Endothelial cell of umbilical vein (primary cell): ENCODE results near the gene TAS1R2. TPM values are rescaled to one million over a fixed set of nuclear protein-coding genes. Genes with fewer than 3 reads are reported as not detected.

Experiments used
- BruUV-seq: library from RNA; stranded (reverse); fragments of 400-500 nt; replicated peaks from 2 replicates; lab custom pipeline; 2021; lab: Mats Ljungman, UMichigan
- CTCF ChIA-PET: fragments of 300-600, 350-600 bp; sonication (Branson Sonifier 250); formaldehyde crosslinking; loops from one replicate; lab custom pipeline; 2021; ENCODE audit warnings: antibody characterized with exemption, inconsistent platforms; lab: Charles Lee
- POLR2A ChIA-PET: fragments of 300-600, 350-600 bp; sonication (Branson Sonifier 250); formaldehyde crosslinking; loops from one replicate; lab custom pipeline; 2021; ENCODE audit warnings: antibody characterized with exemption, inconsistent platforms; lab: Charles Lee
- DNase-seq: peaks from one replicate; pipeline ENCODE4 v3.0.0-alpha.2; 2011; ENCODE audit warnings: low read depth, low spot score
- FAIRE-seq: peaks from 2 replicates; lab custom pipeline; 2011; peaks lifted over from hg19 to GRCh38; lab: Jason Lieb, UNC
- H2AFZ ChIP-seq: 2 replicates; pipeline ENCODE4 v1.6.0; 2012; ENCODE audit warnings: low read depth, low read length, control low read depth, inconsistent platforms
- H3K27ac ChIP-seq: 2 replicates; pipeline ENCODE4 v1.5.1; 2011; ENCODE audit warnings: low read depth, mild to moderate bottlenecking, control low read depth, low read length, moderate library complexity; ENCODE audit not compliant: insufficient read depth
- H3K27me3 ChIP-seq, 2 experiments: 2 replicates each; pipeline versions ENCODE4 v1.6.0 to v1.6.1; 2011; ENCODE audit warnings: low read length in 2 of 2, mixed read lengths in 1 of 2; ENCODE audit not compliant: control insufficient read depth in 2 of 2, insufficient read depth in 2 of 2
- H3K36me3 ChIP-seq, 2 experiments: 2 replicates in 1 of 2; 3 replicates in 1 of 2; pipeline ENCODE4 v1.5.1; 2011; ENCODE audit warnings: low read length in 2 of 2, mild to moderate bottlenecking in 1 of 2, moderate library complexity in 1 of 2; ENCODE audit not compliant: control insufficient read depth in 2 of 2, insufficient read depth in 2 of 2; ENCODE audit errors: extremely low read depth in 1 of 2
- H3K4me1 ChIP-seq: 3 replicates; pipeline ENCODE4 v1.5.1; 2011; ENCODE audit warnings: mild to moderate bottlenecking, low read length; ENCODE audit not compliant: control insufficient read depth, insufficient read depth; ENCODE audit errors: extremely low read depth
- H3K4me2 ChIP-seq: 2 replicates; pipeline ENCODE4 v1.6.1; 2011; ENCODE audit warnings: low read length, control low read depth, mixed read lengths; ENCODE audit not compliant: insufficient read depth
- H3K4me3 ChIP-seq, 3 experiments: fragments of 200-600 bp in 1 of 3; sonication (generic), shearing (Covaris generic) in 1 of 3; replicated peaks in 1 of 3; 2 replicates each; pipeline ENCODE4 v1.5.1; 2011 to 2016; ENCODE audit warnings: control low read depth in 3 of 3, low read length in 3 of 3, mild to moderate bottlenecking in 2 of 3, inconsistent platforms in 1 of 3, low read depth in 1 of 3, moderate library complexity in 1 of 3; ENCODE audit not compliant: insufficient read depth in 1 of 3
- H3K79me2 ChIP-seq: 2 replicates; pipeline ENCODE4 v1.6.0; 2012; ENCODE audit warnings: low read length, inconsistent platforms; ENCODE audit not compliant: control insufficient read depth, insufficient read depth
- H3K9ac ChIP-seq: replicated peaks from 2 replicates; pipeline ENCODE3; 2011; ENCODE audit warnings: low read length, control low read depth; ENCODE audit not compliant: insufficient read depth; ENCODE audit errors: extremely low read depth
- H3K9me1 ChIP-seq: replicated peaks from 3 replicates; pipeline ENCODE4 v1.6.0; 2011; ENCODE audit warnings: mild to moderate bottlenecking, low read length; ENCODE audit not compliant: control insufficient read depth, insufficient read depth; ENCODE audit errors: extremely low read depth
- H3K9me3 ChIP-seq: replicated peaks from 2 replicates; pipeline ENCODE4 v1.5.1; 2012; ENCODE audit warnings: low read length, inconsistent platforms; ENCODE audit not compliant: control insufficient read depth, insufficient read depth
- H4K20me1 ChIP-seq: replicated peaks from 2 replicates; pipeline ENCODE3; 2011; ENCODE audit warnings: mild to moderate bottlenecking, low read length; ENCODE audit not compliant: control insufficient read depth, insufficient read depth; ENCODE audit errors: extremely low read depth
- CTCF ChIP-seq, 2 donors: IDR thresholded peaks; 1 replicate in 1 of 2; 2 replicates in 1 of 2; pipeline ENCODE4 v1.5.1; 2011; ENCODE audit warnings: low read length in 2 of 2, mild to moderate bottlenecking in 2 of 2, moderate library complexity in 2 of 2, control low read depth in 1 of 2, inconsistent platforms in 1 of 2, low read depth in 1 of 2; ENCODE audit not compliant: insufficient read depth in 1 of 2; ENCODE audit errors: extremely low read depth in 1 of 2
- EZH2 ChIP-seq: IDR thresholded peaks from 2 replicates; pipeline ENCODE4 v1.6.1; 2012; ENCODE audit warnings: borderline replicate concordance, low read depth, mild to moderate bottlenecking, moderate library complexity, low read length, inconsistent platforms; ENCODE audit not compliant: severe bottlenecking
- FOS ChIP-seq: IDR thresholded peaks from 2 replicates; pipeline ENCODE4 v1.6.1; 2011; ENCODE audit warnings: mild to moderate bottlenecking, low read length, moderate library complexity, borderline replicate concordance; ENCODE audit not compliant: insufficient read depth
- GATA2 ChIP-seq: IDR thresholded peaks from 2 replicates; pipeline ENCODE4 v1.7.0; 2011; ENCODE audit warnings: low read depth, mild to moderate bottlenecking, moderate library complexity, mixed read lengths, low read length; ENCODE audit not compliant: insufficient read length, insufficient read depth
- JUN ChIP-seq: IDR thresholded peaks from 2 replicates; pipeline ENCODE4 v1.6.1; 2011; ENCODE audit warnings: borderline replicate concordance, low read depth; ENCODE audit not compliant: insufficient read length, insufficient read depth
- MYC ChIP-seq: IDR thresholded peaks from one replicate; pipeline ENCODE4 v1.6.1; 2011; ENCODE audit warnings: mild to moderate bottlenecking, low read depth, low read length
- POLR2AphosphoS5 ChIP-seq: IDR thresholded peaks from 2 replicates; pipeline ENCODE4 v1.6.1; 2012; ENCODE audit warnings: low read depth, mild to moderate bottlenecking, control low read depth, low read length, moderate library complexity; ENCODE audit not compliant: insufficient read depth
- dilution Hi-C: fragments of 300-500 bp; cut with MboI; formaldehyde crosslinking; loops from one replicate; pipeline ENCODE4 v1.15.0; 2019; ENCODE audit warnings: low sequenced_read_pairs; ENCODE audit not compliant: extremely low pct_ligation_motif_present
- intact Hi-C: fragments of 100-400 bp; cut with micrococcal nuclease; formaldehyde crosslinking; loops from one replicate; pipeline ENCODE4 v1.10.0; 2022
- polyA plus RNA-seq, 4 experiments: library from polyadenylated mRNA; depleted of rRNA in 3 of 4; stranded (reverse) in 3 of 4; unstranded in 1 of 4; fragments of >200 nt; gene quantifications; 2 replicates each; pipeline versions ENCODE4 v1.2.1 to v1.2.3, GENCODE V29; 2011 to 2012; ENCODE audit warnings: missing spikeins in 1 of 4
- total RNA-seq: library from RNA; stranded (reverse); gene quantifications from 2 replicates; pipeline ENCODE4 v1.2.3, GENCODE V29; 2021

The TAS1R2 gene
- total and polyA plus RNA-seq, 2 donors (not counting 3 experiments of a cell fraction or from before 2014, with no cell fraction given): not detected

- intact Hi-C loops: loop anchor here (5.0 kb wide), 1 partner anchor 141 kb away; no protein-coding TSS in a partner anchor
- Histone ChIP-seq H3K9ac (no peak overlapping the region), H3K4me2 (no peak overlapping the region), H3K4me3 (no peak overlapping the region), H3K27ac (no peak overlapping the region), H3K4me1 (no peaks in the 10 kb centered on the region), H3K36me3 (no peaks in the 10 kb centered on the region), H3K27me3 (peaks cover 3% of the 10 kb centered on the region in 2 experiments), H3K79me2 (no peaks in the 10 kb centered on the region), H4K20me1 (no peaks in the 10 kb centered on the region), H2AFZ (no peak overlapping the region), H3K9me3 (no peaks in the 10 kb centered on the region), H3K9me1 (no peaks in the 10 kb centered on the region)
- ChIA-PET POLR2A (no interaction called here), CTCF (interaction anchor here (11.0 kb wide), 1 partner anchor 226 kb away, joined by 206 read pairs; no protein-coding TSS in a partner anchor)
- no peak for DNase-seq
- BruUV-seq: no TSS peak
- FAIRE-seq: no peak
- dilution Hi-C loops: no loop called here
- TF ChIP-seq FOS (no peak), MYC (no peak), GATA2 (no peak), JUN (no peak), POLR2AphosphoS5 (no peak), CTCF (IDR thresholded peaks at IDR 0.05; ENCODE audit: extremely low read depth in 1 of 2, insufficient read depth in 1 of 2, low read depth in 1 of 2, low read length in 2 of 2) (no peak), EZH2 (no peak)
Measured at GRCh38 chr1:18823438-18823837, 36.0 kb downstream of the TAS1R2 start.
